Right atrium auricular region (tissue), 2 donors: Measurements from ENCODE around the gene RPL3. TPM values are rescaled to one million over a fixed set of nuclear protein-coding genes. Genes with fewer than 3 reads are reported as not detected.
A peak's percentile ranks its signal among the peaks of the same experiment; 100 is the strongest.

Source experiments
- DNase-seq: peaks from one replicate; pipeline ENCODE4 v3.0.0-alpha.2; 2019; ENCODE audit warnings: low spot score
- H3K27ac ChIP-seq, 2 donors: fragments of 200-600 bp; sonication (generic); 1 replicate in 1 of 2; 2 replicates in 1 of 2; pipeline ENCODE4 v1.5.1; 2016 to 2019
- H3K27me3 ChIP-seq, 2 donors: fragments of 200-600 bp; sonication (generic); one replicate each; pipeline versions ENCODE4 v1.5.1 to v1.6.0; 2017 to 2019
- H3K36me3 ChIP-seq: fragments of 200-600 bp; sonication (generic); one replicate; pipeline ENCODE4 v1.5.1; 2016
- H3K4me1 ChIP-seq, 2 donors: fragments of 200-600 bp; sonication (generic); one replicate each; pipeline versions ENCODE4 v1.5.1 to v1.6.0; 2017 to 2019
- H3K4me3 ChIP-seq, 2 donors: fragments of 200-600 bp; sonication (generic); 1 replicate in 1 of 2; 2 replicates in 1 of 2; pipeline ENCODE4 v1.5.1; 2017 to 2019; ENCODE audit warnings: mild to moderate bottlenecking in 1 of 2, moderate library complexity in 1 of 2
- H3K9me3 ChIP-seq, 2 donors: fragments of 200-600 bp; sonication (generic); one replicate each; pipeline ENCODE4 v1.5.1; 2019
- CTCF ChIP-seq, 2 donors: fragments of 200-600 bp; sonication (generic); IDR thresholded peaks; one replicate each; pipeline ENCODE4 v1.5.1; 2019; ENCODE audit warnings: antibody characterized with exemption in 2 of 2
- total RNA-seq, 2 donors: library from RNA; depleted of rRNA; stranded (reverse); fragments of >200 nt; gene quantifications; one replicate each; pipeline ENCODE4 v1.1.0, GENCODE V29; 2016

The RPL3 gene
- total RNA-seq, 2 donors from 2014 or later = 440 to 1,190 TPM

DNA sequence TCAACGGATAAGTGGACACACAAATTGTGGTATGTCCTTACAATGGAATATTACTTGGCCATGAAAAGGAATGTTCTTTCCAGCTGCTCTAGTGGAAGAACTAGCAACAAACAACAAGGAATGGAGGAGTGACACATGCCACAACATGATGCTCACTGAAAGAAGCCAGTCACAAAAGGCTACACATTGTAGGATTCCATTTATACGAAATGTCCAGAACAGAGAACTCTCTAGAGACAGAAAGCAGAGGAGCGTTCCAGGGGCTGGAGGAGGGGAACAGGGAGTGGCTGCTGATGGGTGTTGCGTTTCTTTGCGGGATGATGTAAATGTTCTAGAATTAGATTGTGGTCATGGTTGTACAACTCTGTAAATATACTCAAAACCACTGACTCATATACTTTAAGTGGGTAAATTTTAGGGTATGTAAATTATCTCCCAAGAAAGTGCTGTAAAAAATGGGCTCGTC lies 42.2 kb downstream of the RPL3 start:
- H3K27ac ChIP-seq = peak overlapping the region; percentile 4 to 7
- no peaks in the 10 kb centered on the region for H3K36me3 ChIP-seq
- H3K9me3 ChIP-seq = peaks cover 0 to 8% of the 10 kb centered on the region in 2 donors
- no peaks in the 10 kb centered on the region for H3K27me3 ChIP-seq
- DNase-seq = no peak
- no peak overlapping the region for H3K4me3 ChIP-seq
- peaks cover 0 to 20% of the 10 kb centered on the region in 2 donors for H3K4me1 ChIP-seq
- no peak for TF ChIP-seq CTCF (IDR thresholded peaks at IDR 0.05)

DNA sequence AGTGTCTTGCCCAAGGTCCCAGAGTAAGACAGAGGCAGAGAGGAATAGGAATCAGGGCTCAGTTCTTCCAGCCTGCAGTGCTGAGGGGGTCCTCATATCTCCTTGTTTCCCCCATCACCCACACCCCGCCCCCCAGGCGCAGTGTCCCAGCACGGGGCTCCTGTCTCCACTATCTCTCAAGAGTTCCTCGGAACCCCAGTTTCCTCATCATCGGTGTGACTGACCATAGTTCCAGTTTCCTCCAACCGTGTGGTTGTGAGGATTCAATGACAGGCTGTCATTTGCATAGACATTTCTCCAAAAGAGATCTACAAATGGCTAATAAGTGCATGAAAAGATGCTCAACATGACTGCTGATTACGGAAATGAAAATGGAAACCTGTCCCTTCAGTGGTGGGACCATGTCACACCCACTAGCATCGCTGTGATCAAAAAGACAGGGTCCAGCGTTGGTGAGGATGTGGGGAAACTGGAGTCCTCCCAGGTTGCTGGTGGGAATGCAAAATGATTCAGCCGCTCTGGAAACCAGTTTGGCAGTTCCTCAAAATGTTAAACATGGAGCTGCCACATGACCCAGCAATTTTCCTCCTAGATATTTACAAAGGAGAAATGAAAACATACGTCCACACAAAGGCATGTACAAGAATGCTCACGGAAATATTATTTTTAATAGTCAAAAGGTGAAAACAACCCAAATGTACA lies 42.8 kb downstream of the RPL3 start:
- H3K4me1 ChIP-seq = peaks cover 0 to 19% of the 10 kb centered on the region in 2 donors
- no peak for DNase-seq
- no peak for TF ChIP-seq CTCF (IDR thresholded peaks at IDR 0.05)
- no peaks in the 10 kb centered on the region for H3K27me3 ChIP-seq
- H3K9me3 ChIP-seq = peaks cover 0 to 8% of the 10 kb centered on the region in 2 donors
- peak overlapping the region in 1 of 2 donors; percentile 7 for H3K27ac ChIP-seq
- no peak overlapping the region for H3K4me3 ChIP-seq
- H3K36me3 ChIP-seq = no peaks in the 10 kb centered on the region

- no peak overlapping the region for H3K4me3 ChIP-seq
- TF ChIP-seq CTCF (IDR thresholded peaks at IDR 0.05) = no peak
- H3K27ac ChIP-seq = no peak overlapping the region
- DNase-seq = no peak
- H3K4me1 ChIP-seq = peaks cover 0 to 19% of the 10 kb centered on the region in 2 donors
- H3K9me3 ChIP-seq = peaks cover 0 to 11% of the 10 kb centered on the region in 2 donors
- H3K27me3 ChIP-seq = no peaks in the 10 kb centered on the region
- no peaks in the 10 kb centered on the region for H3K36me3 ChIP-seq
These were observed 43.5 kb downstream of the RPL3 start for GRCh38 chr22:39275814-39276439.

DNA sequence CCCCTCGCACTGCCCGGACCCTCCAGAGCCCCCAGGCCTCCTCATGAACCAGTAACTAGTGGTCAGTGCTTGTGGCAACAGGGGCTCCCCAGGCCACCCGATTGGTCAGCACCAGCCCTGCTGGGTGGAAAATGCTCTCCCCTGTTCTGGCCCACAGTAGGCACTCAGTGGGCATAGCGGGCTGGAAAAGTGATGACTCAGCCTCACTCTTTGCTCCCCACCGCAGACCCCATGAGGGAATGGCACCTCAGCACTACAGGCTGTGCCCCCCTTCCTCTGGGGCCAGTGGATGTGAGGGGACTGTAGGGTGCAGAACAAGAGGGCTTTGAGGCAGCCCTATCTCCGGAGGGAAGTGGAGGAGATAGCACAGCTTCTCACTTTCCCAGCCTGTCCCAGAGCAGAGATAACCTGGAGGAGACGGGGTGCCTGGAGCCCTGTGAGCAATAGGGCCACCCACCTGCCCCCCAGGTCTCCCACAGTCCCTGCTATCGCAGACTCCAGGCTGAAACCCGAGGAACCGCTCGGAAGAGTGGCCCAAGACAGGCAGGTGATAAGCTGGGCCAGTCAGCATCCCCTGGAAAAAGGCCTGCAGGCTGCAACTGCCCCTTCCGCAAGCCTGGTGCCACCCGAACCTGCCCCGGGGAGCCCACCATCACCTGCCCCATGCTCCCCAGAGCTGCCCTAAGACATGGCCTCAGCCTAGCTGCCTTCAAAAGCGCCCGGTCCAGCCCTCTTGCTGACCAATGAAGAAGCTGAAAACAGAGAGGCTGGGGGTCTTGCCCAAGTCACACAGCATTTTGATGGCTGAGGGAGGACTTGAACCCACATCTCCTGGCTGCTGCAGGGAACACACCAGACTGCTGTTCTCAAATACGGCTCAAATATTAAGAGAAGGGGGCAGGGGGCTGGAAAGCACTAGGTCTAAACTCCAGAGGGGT lies 45.2 kb downstream of the RPL3 start:
- H3K4me1 ChIP-seq = peaks cover 0 to 24% of the 10 kb centered on the region in 2 donors
- H3K27me3 ChIP-seq = no peaks in the 10 kb centered on the region
- no peak for DNase-seq
- TF ChIP-seq CTCF (IDR thresholded peaks at IDR 0.05) = no peak
- H3K27ac ChIP-seq = no peak overlapping the region
- H3K9me3 ChIP-seq = peaks cover 0 to 11% of the 10 kb centered on the region in 2 donors
- H3K36me3 ChIP-seq = no peaks in the 10 kb centered on the region
- no peak overlapping the region for H3K4me3 ChIP-seq

GRCh38 chr22:39270792-39271191 lies 48.6 kb downstream of the RPL3 start:
- Histone ChIP-seq H3K27me3 (no peaks in the 10 kb centered on the region), H3K4me1 (peaks cover 0 to 16% of the 10 kb centered on the region in 2 donors), H3K27ac (no peak overlapping the region), H3K9me3 (peaks cover 0 to 3% of the 10 kb centered on the region in 2 donors), H3K36me3 (no peaks in the 10 kb centered on the region), H3K4me3 (no peak overlapping the region)
- no peak for TF ChIP-seq CTCF (IDR thresholded peaks at IDR 0.05)
- no peak for DNase-seq
